ENCODE data around the gene CHMP2A. TPM values are rescaled to one million over a fixed set of nuclear protein-coding genes. Genes with fewer than 3 reads are reported as not detected.

The CHMP2A gene
- total and polyA plus RNA-seq, 2 of the 8 experiments (the other 6 are each of a cell fraction or from before 2014, with no cell fraction given): 70.0 to 132 TPM

- H4K8ac ChIP-seq (ENCODE audit: extremely low read depth, insufficient read depth, low read length): no peak overlapping the region
- no peak overlapping the region for H2BK12ac ChIP-seq (ENCODE audit: low read depth, low read length)
- H2AFZ ChIP-seq (ENCODE audit: low read length): no peak overlapping the region
- peaks cover 0 to 9% (median 1%) of the 10 kb centered on the region in 4 experiments; a peak in 3 of 7 replicates for H3K4me1 ChIP-seq (replicated peaks in 1 of 4; ENCODE audit: control insufficient read depth in 3 of 4, insufficient read depth in 4 of 4, low read length in 3 of 4)
- no peak overlapping the region for H2AK5ac ChIP-seq (ENCODE audit: low read depth, low read length)
- POLR2A ChIA-PET (ENCODE audit: partially characterized antibody): interaction anchor here (0.8 to 17.2 kb wide), 5 partner anchors 9 to 52 kb away, joined by 4 to 434 read pairs (median 7); partner anchors contain the start of genes CHMP2A, TRIM28, UBE2M and ZBTB45
- H3K9me3 ChIP-seq (ENCODE audit: insufficient read depth in 2 of 2, low read depth in 1 of 2, low read length in 1 of 2): no peaks in the 10 kb centered on the region
- H3K56ac ChIP-seq (replicated peaks; ENCODE audit: insufficient read length, low read depth, low read length): no peak overlapping the region
- no peak overlapping the region for H3K4me2 ChIP-seq (ENCODE audit: insufficient read depth in 1 of 2, low read depth in 2 of 2, low read length in 2 of 2)
- H2BK15ac ChIP-seq (ENCODE audit: low read length): no peak overlapping the region
- no peak overlapping the region for H3K4me3 ChIP-seq (ENCODE audit: extremely low read depth in 1 of 4, insufficient read depth in 2 of 4, low read depth in 3 of 4, low read length in 4 of 4)
- no peak overlapping the region for H4K5ac ChIP-seq (ENCODE audit: insufficient read length, low read depth, low read length)
- H3K79me2 ChIP-seq (ENCODE audit: control insufficient read depth in 1 of 2, insufficient read depth in 2 of 2, low read length in 2 of 2): no peaks in the 10 kb centered on the region
- no peak overlapping the region for H2BK20ac ChIP-seq (ENCODE audit: low read length)
- TF ChIP-seq EZH2 (IDR thresholded peaks at IDR 0.05; ENCODE audit: low read depth, low read length, severe bottlenecking) (no peak), SP2 (IDR thresholded peaks at IDR 0.05; ENCODE audit: low read length) (no peak), RNF2 (IDR thresholded peaks at IDR 0.05; ENCODE audit: borderline replicate concordance, low read depth, low read length, missing control alignments, poor library complexity, severe bottlenecking) (no peak), E2F6 (IDR thresholded peaks at IDR 0.05) (no peak), GTF2F1 (IDR thresholded peaks at IDR 0.05; ENCODE audit: borderline replicate concordance, low read depth, low read length) (no peak)
- H3K23me2 ChIP-seq (ENCODE audit: low read depth, low read length): peaks cover 11% of the 10 kb centered on the region
- no peak overlapping the region for H3K27ac ChIP-seq (ENCODE audit: low read depth, low read length)
- H3K23ac ChIP-seq (ENCODE audit: insufficient read length): no peak overlapping the region
- no peak for FAIRE-seq
- no peaks in the 10 kb centered on the region for H3K27me3 ChIP-seq (replicated peaks in 1 of 4; ENCODE audit: control insufficient read depth in 3 of 4, extremely low read depth in 1 of 4, insufficient read depth in 3 of 4, low read length in 3 of 4)
- H4K20me1 ChIP-seq (replicated peaks in 1 of 2; ENCODE audit: control insufficient read depth in 1 of 2, insufficient read depth in 2 of 2, low read length in 2 of 2): peaks cover 0 to 2% of the 10 kb centered on the region in 2 experiments
- H3K9ac ChIP-seq (replicated peaks in 1 of 4; ENCODE audit: extremely low read depth in 1 of 4, low read depth in 3 of 4, low read length in 3 of 4): no peak overlapping the region
- CTCF ChIA-PET (ENCODE audit: partially characterized antibody): interaction anchor here (0.7 to 2.4 kb wide), 3 partner anchors 11 to 51 kb away, joined by 3 to 14 read pairs (median 5); no protein-coding TSS in a partner anchor
- H3K4ac ChIP-seq (replicated peaks; ENCODE audit: insufficient read length, low read depth, low read length): no peak overlapping the region
- H4K91ac ChIP-seq (replicated peaks; ENCODE audit: insufficient read length, low read length): no peak overlapping the region
- H3K14ac ChIP-seq (ENCODE audit: insufficient read length): no peak overlapping the region
- no peak overlapping the region for H3K18ac ChIP-seq (ENCODE audit: extremely low read depth, low read length)
- H2BK120ac ChIP-seq (replicated peaks; ENCODE audit: low read depth, low read length): no peak overlapping the region
- H2BK5ac ChIP-seq (ENCODE audit: low read depth, low read length): no peak overlapping the region
- 91% methylated on average over 8 of the region's 8 CpGs; no CpG with 5 or more reads in 1 of the 2 experiments for WGBS, 2 experiments (ENCODE audit: extremely low coverage in 1 of 2, insufficient coverage in 1 of 2, insufficient read length in 1 of 2, insufficient replicate concordance in 2 of 2, low coverage in 1 of 2, low lambda C conversion rate in 2 of 2, missing lambda C conversion rate in 1 of 2)
- H3K36me3 ChIP-seq (ENCODE audit: control insufficient read depth in 2 of 4, insufficient read depth in 4 of 4, low read length in 3 of 4): peaks cover 2 to 9% (median 7%) of the 10 kb centered on the region in 4 experiments; a peak in 3 of 8 replicates
- no peak for DNase-seq (ENCODE audit: low read depth in 1 of 2, low spot score in 2 of 2)
- H3K79me1 ChIP-seq (ENCODE audit: low read depth, low read length): no peaks in the 10 kb centered on the region
These were observed 15.2 kb upstream of the CHMP2A start for GRCh38 chr19:58569943-58570670.

Data from H1 (cell line).